HG03025 (cell line): ENCODE results near the gene ABCB6.
"Not testable (repeated sequence)": the region's sequence is repeated elsewhere in the genome, so short reads cannot be mapped to it uniquely, and the experiment has no call there.

Experiments
- ATAC-seq: cut with Tn5 transposase; IDR thresholded peaks from one replicate; pipeline ENCODE4 v1.9.1; 2021; ENCODE audit warnings: mild to moderate bottlenecking, moderate library complexity; ENCODE audit not compliant: unreplicated experiment, low FRiP score

ABCB6 gene

GRCh38 chr2:219218732-219219701, at the start of gene ABCB6:
Gene ABCB6, minus strand, starts transcription at chr2:219218958. Its CDS starts 285 bp downstream, at chr2:219218673.
- peak; percentile 75 for ATAC-seq

- no peak for ATAC-seq
These were observed 49.5 kb upstream of the ABCB6 start for GRCh38 chr2:219268294-219268693.

- ATAC-seq: no peak
These were observed 48.1 kb upstream of the ABCB6 start for GRCh38 chr2:219266886-219267285.

- ATAC-seq: no peak
These were observed 47.5 kb upstream of the ABCB6 start for GRCh38 chr2:219266232-219266631.

GRCh38 chr2:219261024-219261855, 42.5 kb upstream of the ABCB6 start:
- ATAC-seq: no peak

GRCh38 chr2:219258942-219259341, 40.2 kb upstream of the ABCB6 start:
- not testable (repeated sequence) for ATAC-seq

- peak; percentile 19 for ATAC-seq
These were observed 35.9 kb upstream of the ABCB6 start for GRCh38 chr2:219254590-219255201.

- peak; percentile 49 for ATAC-seq
These were observed 35.2 kb upstream of the ABCB6 start, which contains the start of gene TUBA4A for GRCh38 chr2:219253753-219254589. Gene TUBA4A, minus strand, starts transcription at chr2:219253918. Its CDS starts 60 bp downstream, at chr2:219253858.

GRCh38 chr2:219252900-219253752, 34.4 kb upstream of the ABCB6 start, which contains the start of gene TUBA4B:
Gene TUBA4B, plus strand, starts transcription at chr2:219253243. Its CDS starts 165 bp downstream, at chr2:219253408.
- ATAC-seq: peak; percentile 23

GRCh38 chr2:219252570-219252899, 33.8 kb upstream of the ABCB6 start:
- no peak for ATAC-seq

GRCh38 chr2:219252084-219252483, 33.3 kb upstream of the ABCB6 start:
- ATAC-seq: no peak

- ATAC-seq: no peak
These were observed 32.9 kb upstream of the ABCB6 start for GRCh38 chr2:219251656-219252055.

GRCh38 chr2:219250049-219250781, 31.5 kb upstream of the ABCB6 start:
- no peak for ATAC-seq

GRCh38 chr2:219249203-219249980, 30.6 kb upstream of the ABCB6 start:
- ATAC-seq: no peak

- ATAC-seq: no peak
These were observed 30.1 kb upstream of the ABCB6 start for GRCh38 chr2:219248845-219249202.

GRCh38 chr2:219247678-219248642, 29.2 kb upstream of the ABCB6 start:
- no peak for ATAC-seq
